Fibroblast of the aortic adventitia (primary cell): ENCODE measurements around the gene DDX1. TPM values are rescaled to one million over a fixed set of nuclear protein-coding genes. Genes with fewer than 3 reads are reported as not detected.

Experiments
- DNase-seq: peaks from one replicate; pipeline ENCODE4 v3.0.0-alpha.2; 2010; ENCODE audit warnings: low read depth
- H3K4me3 ChIP-seq: 2 replicates; pipeline ENCODE4 v1.5.1; 2011; ENCODE audit warnings: low read depth, mild to moderate bottlenecking, control low read depth, low read length, moderate library complexity
- CTCF ChIP-seq: IDR thresholded peaks from 2 replicates; pipeline ENCODE4 v1.5.1; 2011; ENCODE audit warnings: mild to moderate bottlenecking, low read length, control low read depth, inconsistent platforms; ENCODE audit not compliant: insufficient read depth
- total RNA-seq: library from RNA; depleted of rRNA; stranded (reverse); fragments of >200 nt; gene quantifications from 2 replicates; pipeline ENCODE4 v1.2.3, GENCODE V29; 2012; ENCODE audit warnings: low replicate concordance

The DDX1 gene
- total RNA-seq, 1 donor: 110 TPM

DNA sequence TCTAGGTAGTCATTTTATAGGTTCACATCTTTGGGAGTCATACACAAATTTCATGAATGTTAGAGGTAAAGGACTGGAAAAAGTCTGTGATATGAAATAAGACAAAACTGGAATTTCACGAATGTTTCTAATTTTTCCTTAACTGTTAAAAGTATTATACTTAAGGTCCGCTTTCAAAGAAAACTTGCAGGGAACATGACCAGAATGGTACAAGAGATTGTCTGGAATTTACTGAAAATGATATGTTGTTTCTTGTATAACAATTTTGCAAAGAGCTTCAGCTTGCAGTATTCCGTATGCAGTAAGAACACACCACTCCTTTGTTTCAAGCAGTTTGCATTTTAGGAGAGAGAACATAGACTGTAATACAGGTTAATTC is 1.6 kb downstream of the DDX1 start:
- no peak for DNase-seq
- peak overlapping the region; percentile 88 for H3K4me3 ChIP-seq
- TF ChIP-seq CTCF: no peak

DNA sequence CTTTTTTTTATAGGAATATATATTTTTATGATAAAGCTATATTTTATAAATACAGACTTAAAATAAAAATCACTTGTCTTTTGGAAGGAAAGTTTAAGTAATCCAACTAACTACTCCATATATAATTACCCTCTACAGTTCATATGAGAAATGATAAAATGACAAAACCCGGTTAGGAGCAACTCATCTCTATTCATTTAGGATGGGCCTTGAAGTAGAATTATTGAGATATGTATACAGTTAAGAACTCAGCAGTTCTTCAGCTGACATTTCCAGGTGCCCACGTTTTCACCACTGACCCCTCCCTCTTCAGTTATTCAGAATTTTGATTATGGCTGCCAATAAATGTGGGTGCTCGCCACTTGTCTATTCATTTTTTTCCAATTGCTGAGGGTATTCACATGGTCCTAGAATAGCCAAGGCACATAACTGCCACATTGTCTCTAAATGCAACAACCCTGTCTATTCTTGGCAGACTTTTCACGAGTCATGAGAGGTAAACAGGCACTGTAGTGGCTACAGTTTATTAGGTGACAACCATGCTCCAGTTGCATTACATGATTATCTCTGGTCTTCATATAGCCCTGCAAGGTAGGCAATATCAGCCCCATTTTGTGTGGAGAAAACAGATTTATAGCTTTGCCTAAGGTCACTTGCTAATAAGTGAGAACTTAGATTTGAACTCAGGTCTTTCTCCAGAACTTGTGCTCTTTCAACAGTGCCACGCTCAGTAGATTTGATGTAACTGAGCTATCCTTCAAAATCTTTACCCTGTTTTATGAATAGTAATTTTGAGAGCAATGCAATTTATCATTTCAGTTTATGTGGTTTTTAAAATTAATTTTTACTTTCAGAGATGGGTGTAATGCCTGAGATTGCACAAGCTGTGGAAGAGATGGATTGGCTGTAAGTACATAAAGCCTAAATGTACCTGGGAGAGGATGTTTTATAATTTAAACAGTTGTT is 2.9 kb downstream of the DDX1 start:
- DNase-seq: no peak
- H3K4me3 ChIP-seq: no peak overlapping the region
- TF ChIP-seq CTCF: no peak

DNA sequence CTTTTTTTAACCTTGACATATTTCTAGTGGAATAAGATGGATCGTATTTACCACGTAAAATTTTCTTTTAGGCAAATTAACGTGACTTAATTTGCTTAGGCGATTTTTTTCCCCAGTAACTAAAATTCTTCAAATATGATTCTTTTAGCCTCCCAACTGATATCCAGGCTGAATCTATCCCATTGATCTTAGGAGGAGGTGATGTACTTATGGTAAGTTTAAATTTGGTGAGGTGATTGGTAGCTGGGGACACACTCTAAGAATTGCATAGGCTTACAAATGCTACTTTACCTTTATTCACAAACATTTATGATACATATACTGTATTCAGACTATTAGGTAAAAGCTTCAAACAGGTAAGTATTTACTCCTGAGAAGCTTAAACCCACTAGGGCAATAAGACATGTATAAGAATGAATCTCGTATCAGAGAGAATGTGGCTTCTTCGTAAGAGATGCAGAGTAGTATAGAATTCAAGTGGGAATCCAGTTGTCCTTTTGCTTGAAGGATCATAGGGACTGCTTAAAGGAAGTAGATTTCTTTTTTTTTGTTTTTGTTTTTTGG is 3.8 kb downstream of the DDX1 start:
- no peak overlapping the region for H3K4me3 ChIP-seq
- no peak for DNase-seq
- TF ChIP-seq CTCF: no peak

- DNase-seq: no peak
- TF ChIP-seq CTCF: no peak
- no peak overlapping the region for H3K4me3 ChIP-seq
Measured at GRCh38 chr2:15595936-15596335, 4.3 kb downstream of the DDX1 start.

DNA sequence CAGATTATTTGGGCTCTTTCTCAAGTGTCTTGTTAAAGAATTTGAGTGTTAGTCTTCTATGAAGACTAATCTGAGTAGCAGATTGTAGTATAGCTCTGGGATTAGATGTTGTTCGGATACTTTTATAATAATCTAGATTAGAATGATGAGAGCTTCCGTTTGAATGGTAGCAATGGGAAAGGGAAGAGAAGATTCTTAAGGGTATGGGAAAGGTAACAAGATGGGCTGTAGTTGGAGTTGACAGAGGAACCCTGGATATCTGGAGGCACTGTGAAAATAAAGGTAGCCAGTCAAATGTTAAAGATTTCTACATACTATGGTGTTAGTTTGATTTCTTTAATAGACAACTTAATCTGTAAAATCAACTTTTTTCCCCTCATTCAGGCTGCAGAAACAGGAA is 4.7 kb downstream of the DDX1 start:
- DNase-seq: no peak
- H3K4me3 ChIP-seq: no peak overlapping the region
- TF ChIP-seq CTCF: no peak

- no peak overlapping the region for H3K4me3 ChIP-seq
- TF ChIP-seq CTCF: no peak
- no peak for DNase-seq
Measured at GRCh38 chr2:15596968-15597367, 5.3 kb downstream of the DDX1 start.
